Stimulated activated CD8-positive, alpha-beta memory T cell treated with anti-CD3 and anti-CD28 coated beads, Interleukin-15, amount 100 ng/mL, for 24 hours (primary cell): ENCODE results near the gene RANBP3L.
"Not testable (repeated sequence)": the region's sequence is repeated elsewhere in the genome, so short reads cannot be mapped to it uniquely, and the experiment has no call there.

Experiments used
- DNase-seq: peaks from one replicate; pipeline ENCODE4 v3.0.0-alpha.2; 2020; ENCODE audit warnings: low read depth

The RANBP3L gene

GRCh38 chr5:36206913-36207312, 94.8 kb downstream of the RANBP3L start:
- no peak for DNase-seq

GRCh38 chr5:36205329-36205728, 96.4 kb downstream of the RANBP3L start:
- DNase-seq = no peak

- DNase-seq = no peak
Measured at GRCh38 chr5:36202521-36202961, 99.2 kb downstream of the RANBP3L start.

- DNase-seq = no peak
Measured at GRCh38 chr5:36200513-36200912, 101.2 kb downstream of the RANBP3L start.

- no peak for DNase-seq
Measured at GRCh38 chr5:36199620-36200019, 102.1 kb downstream of the RANBP3L start.

- not testable (repeated sequence) for DNase-seq
Measured at GRCh38 chr5:36198783-36199182, 102.9 kb downstream of the RANBP3L start.
